ENCODE data around the gene DGKQ. TPM values are rescaled to one million over a fixed set of nuclear protein-coding genes. Genes with fewer than 3 reads are reported as not detected.

The DGKQ gene
- total and polyA plus RNA-seq, 2 of the 8 experiments (the other 6 are each of a cell fraction or from before 2014, with no cell fraction given): 7.3 to 9.7 TPM

DNA sequence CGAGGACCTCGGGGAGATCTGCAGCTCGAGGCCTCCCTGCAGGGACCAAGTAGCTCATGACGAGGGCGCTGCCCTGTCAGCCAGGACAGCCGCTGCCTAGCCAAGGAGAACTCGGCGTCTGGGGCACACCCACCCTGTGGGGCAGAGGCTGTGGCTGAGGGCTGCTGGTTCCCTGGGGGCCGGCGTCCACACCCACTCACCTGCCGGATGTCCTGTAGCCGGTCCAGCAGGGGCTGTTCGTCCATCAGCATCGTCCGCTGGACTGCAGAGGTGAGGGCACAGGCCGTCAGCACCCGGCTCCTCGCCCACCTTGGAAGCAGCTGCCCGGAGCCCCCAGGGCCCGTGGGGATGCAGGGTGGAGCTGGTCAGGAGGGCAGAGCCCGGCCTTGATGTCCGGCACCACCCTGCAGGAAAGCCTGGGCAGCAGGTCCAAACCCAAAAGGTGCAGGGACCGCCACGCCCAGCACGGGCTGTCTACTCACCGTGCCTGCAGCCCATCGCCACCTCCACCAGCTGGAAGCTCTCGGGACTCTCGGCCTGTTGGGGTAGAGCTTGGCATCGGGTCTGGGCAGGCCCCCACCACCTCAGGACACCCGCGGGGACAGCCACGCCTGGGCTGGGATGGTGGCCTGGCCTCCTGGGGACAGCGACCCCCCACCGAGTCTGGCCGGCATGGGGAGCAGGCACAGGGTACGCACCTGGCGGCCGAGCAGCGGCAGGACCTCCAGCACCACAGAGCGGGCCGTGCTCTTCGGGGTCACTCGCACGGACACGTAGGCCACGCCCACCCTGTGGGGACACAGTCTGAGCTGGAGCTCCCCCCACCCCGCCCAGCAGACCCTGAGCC is 6.9 kb downstream of the DGKQ start:
- Histone ChIP-seq H2BK20ac (ENCODE audit: low read length) (no peak overlapping the region), H2BK120ac (replicated peaks; ENCODE audit: low read depth, low read length) (no peak overlapping the region), H2BK15ac (ENCODE audit: low read length) (no peak overlapping the region), H2BK5ac (ENCODE audit: low read depth, low read length) (no peak overlapping the region), H3K9me3 (ENCODE audit: insufficient read depth in 2 of 2, low read depth in 1 of 2, low read length in 1 of 2) (no peaks in the 10 kb centered on the region), H2AFZ (ENCODE audit: low read length) (no peak overlapping the region), H2BK12ac (ENCODE audit: low read depth, low read length) (no peak overlapping the region), H3K56ac (replicated peaks; ENCODE audit: insufficient read length, low read depth, low read length) (no peak overlapping the region), H3K9ac (replicated peaks in 1 of 4; ENCODE audit: extremely low read depth in 1 of 4, low read depth in 3 of 4, low read length in 3 of 4) (no peak overlapping the region), H3K27ac (ENCODE audit: low read depth, low read length) (no peak overlapping the region), H3K27me3 (replicated peaks in 1 of 4; ENCODE audit: control insufficient read depth in 3 of 4, extremely low read depth in 1 of 4, insufficient read depth in 3 of 4, low read length in 3 of 4) (peaks cover 9 to 27% (median 16%) of the 10 kb centered on the region in 4 experiments; a peak in 6 of 7 replicates), H4K20me1 (replicated peaks in 1 of 2; ENCODE audit: control insufficient read depth in 1 of 2, insufficient read depth in 2 of 2, low read length in 2 of 2) (peaks cover 2 to 16% of the 10 kb centered on the region in 2 experiments), H2AK5ac (ENCODE audit: low read depth, low read length) (no peak overlapping the region), H3K23me2 (ENCODE audit: low read depth, low read length) (peaks cover 6% of the 10 kb centered on the region; the same call in 1 of the 2 replicates), H3K79me2 (ENCODE audit: control insufficient read depth in 1 of 2, insufficient read depth in 2 of 2, low read length in 2 of 2) (no peaks in the 10 kb centered on the region), H3K36me3 (ENCODE audit: control insufficient read depth in 2 of 4, insufficient read depth in 4 of 4, low read length in 3 of 4) (no peaks in the 10 kb centered on the region), H3K79me1 (ENCODE audit: low read depth, low read length) (no peaks in the 10 kb centered on the region), H4K8ac (ENCODE audit: extremely low read depth, insufficient read depth, low read length) (peak overlapping the region; percentile 25; the same call in 1 of the 2 replicates), H3K4me3 (ENCODE audit: extremely low read depth in 1 of 4, insufficient read depth in 2 of 4, low read depth in 3 of 4, low read length in 4 of 4) (no peak overlapping the region), H3K14ac (ENCODE audit: insufficient read length) (no peak overlapping the region), H3K18ac (ENCODE audit: extremely low read depth, low read length) (no peak overlapping the region), H3K4ac (replicated peaks; ENCODE audit: insufficient read length, low read depth, low read length) (no peak overlapping the region), H3K4me2 (ENCODE audit: insufficient read depth in 1 of 2, low read depth in 2 of 2, low read length in 2 of 2) (no peak overlapping the region; a peak in 1 of 4 replicates), H3K23ac (ENCODE audit: insufficient read length) (no peak overlapping the region), H4K91ac (replicated peaks; ENCODE audit: insufficient read length, low read length) (no peak overlapping the region), H4K5ac (ENCODE audit: insufficient read length, low read depth, low read length) (no peak overlapping the region), H3K4me1 (replicated peaks in 1 of 4; ENCODE audit: control insufficient read depth in 3 of 4, insufficient read depth in 4 of 4, low read length in 3 of 4) (peaks cover 0 to 7% (median 3%) of the 10 kb centered on the region in 4 experiments; a peak in 3 of 7 replicates)
- FAIRE-seq (no peak), DNase-seq (ENCODE audit: low read depth in 1 of 2, low spot score in 2 of 2) (no peak)
- POLR2A ChIA-PET (ENCODE audit: partially characterized antibody): interaction anchor here (0.8 to 1.0 kb wide), 2 partner anchors 9 to 37 kb away, joined by 3 read pairs; no protein-coding TSS in a partner anchor
- CTCF ChIA-PET (ENCODE audit: partially characterized antibody): interaction anchor here (0.6 to 2.0 kb wide), 6 partner anchors 8 to 806 kb away, joined by 3 to 6 read pairs (median 4); no protein-coding TSS in a partner anchor
- TF ChIP-seq GABPA (IDR thresholded peaks at IDR 0.05; ENCODE audit: borderline replicate concordance, insufficient read depth, low read length): 0 out of 2 replicates have a peak, but pooled peaks have one; percentile 4
- TF ChIP-seq, protein P1, sequence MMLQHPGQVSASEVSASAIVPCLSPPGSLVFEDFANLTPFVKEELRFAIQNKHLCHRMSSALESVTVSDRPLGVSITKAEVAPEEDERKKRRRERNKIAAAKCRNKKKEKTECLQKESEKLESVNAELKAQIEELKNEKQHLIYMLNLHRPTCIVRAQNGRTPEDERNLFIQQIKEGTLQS (IDR thresholded peaks at IDR 0.05; ENCODE audit: insufficient read depth, low read depth, low read length): no peak
- WGBS, 2 experiments (ENCODE audit: extremely low coverage in 1 of 2, insufficient coverage in 1 of 2, insufficient read length in 1 of 2, insufficient replicate concordance in 2 of 2, low coverage in 1 of 2, low lambda C conversion rate in 2 of 2, missing lambda C conversion rate in 1 of 2): 90% methylated on average over 42 of the region's 48 CpGs; no CpG with 5 or more reads in 1 of the 2 experiments

Data from H1 (cell line).